GM23338 (cell line): ENCODE results near the gene SVOPL. TPM values are rescaled to one million over a fixed set of nuclear protein-coding genes. Genes with fewer than 3 reads are reported as not detected.

ENCODE experiments used
- ATAC-seq: fragments of 200-7000 bp; cut with Tn5 transposase; 3 replicates; pipeline ENCODE4 v1.9.1; 2020
- DNase-seq: peaks from one replicate; pipeline ENCODE4 v3.0.0-alpha.2; 2015; ENCODE audit warnings: low spot score
- H2AFZ ChIP-seq: fragments of 200-600 bp; sonication (generic); 2 replicates; pipeline ENCODE4 v1.8.0; 2016; ENCODE audit warnings: antibody characterized with exemption, mild to moderate bottlenecking, moderate library complexity
- H3F3A ChIP-seq: fragments of 200-600 bp; sonication (generic); replicated peaks from 2 replicates; pipeline ENCODE4 v1.8.0; 2017; ENCODE audit warnings: antibody characterized with exemption, mixed run types, low read depth
- H3K27ac ChIP-seq: fragments of 200-600 bp; sonication (generic); 2 replicates; pipeline ENCODE4 v1.6.1; 2016; ENCODE audit warnings: low read depth
- H3K27me3 ChIP-seq: fragments of 200-600 bp; sonication (generic); 2 replicates; pipeline ENCODE4 v1.8.0; 2016; ENCODE audit warnings: mild to moderate bottlenecking, mixed run types, moderate library complexity; ENCODE audit not compliant: insufficient read depth
- H3K36me3 ChIP-seq: fragments of 200-600 bp; sonication (generic); 2 replicates; pipeline ENCODE4 v1.8.0; 2016; ENCODE audit warnings: mild to moderate bottlenecking; ENCODE audit not compliant: insufficient read depth
- H3K4me1 ChIP-seq: fragments of 200-600 bp; sonication (generic); 2 replicates; pipeline ENCODE4 v1.8.0; 2016; ENCODE audit warnings: mild to moderate bottlenecking, moderate library complexity; ENCODE audit not compliant: insufficient read depth
- H3K4me2 ChIP-seq: fragments of 200-600 bp; sonication (generic); 2 replicates; pipeline ENCODE4 v1.7.1; 2017; ENCODE audit warnings: mixed run types
- H3K4me3 ChIP-seq: fragments of 200-600 bp; sonication (generic); 2 replicates; pipeline ENCODE4 v1.6.1; 2016; ENCODE audit warnings: mixed run types
- H3K79me2 ChIP-seq: fragments of 200-600 bp; sonication (generic); replicated peaks from 2 replicates; pipeline ENCODE4 v1.8.0; 2017; ENCODE audit warnings: mild to moderate bottlenecking; ENCODE audit not compliant: insufficient read depth
- H3K9me2 ChIP-seq: fragments of 200-600 bp; sonication (generic); 2 replicates; pipeline ENCODE4 v1.8.0; 2017; ENCODE audit not compliant: insufficient read depth
- H4K20me1 ChIP-seq: fragments of 200-600 bp; sonication (generic); replicated peaks from 2 replicates; pipeline ENCODE4 v1.8.0; 2017; ENCODE audit warnings: mild to moderate bottlenecking; ENCODE audit not compliant: insufficient read depth
- H3K27ac Mint-ChIP-seq: 2 replicates; pipeline ENCODE4 v1.8.0; 2020; ENCODE audit warnings: inconsistent platforms, mild to moderate bottlenecking, moderate library complexity, mixed read lengths
- H3K27me3 Mint-ChIP-seq: 3 replicates; pipeline ENCODE4 v1.8.0; 2022; ENCODE audit warnings: low read depth, mild to moderate bottlenecking, moderate library complexity, mixed read lengths, inconsistent platforms; ENCODE audit not compliant: insufficient read depth, poor library complexity
- H3K36me3 Mint-ChIP-seq: 3 replicates; pipeline ENCODE4 v1.8.0; 2021; ENCODE audit warnings: low read depth, mild to moderate bottlenecking, inconsistent platforms, moderate library complexity, mixed read lengths
- H3K4me1 Mint-ChIP-seq: 3 replicates; pipeline ENCODE4 v1.8.0; 2020; ENCODE audit warnings: mild to moderate bottlenecking, inconsistent platforms, mixed read lengths
- H3K4me3 Mint-ChIP-seq: 3 replicates; pipeline ENCODE4 v1.8.0; 2021; ENCODE audit warnings: moderate library complexity, mild to moderate bottlenecking, inconsistent platforms, mixed read lengths
- H3K9me3 Mint-ChIP-seq: 3 replicates; pipeline ENCODE4 v1.8.0; 2020; ENCODE audit warnings: moderate library complexity, mild to moderate bottlenecking, inconsistent platforms, mixed read lengths
- CREB1 ChIP-seq: fragments of 250-450 bp; sonication (Bioruptor Pico); IDR thresholded peaks from 2 replicates; pipeline ENCODE4 v1.5.0; 2020; ENCODE audit warnings: low read depth, mild to moderate bottlenecking, moderate library complexity
- EZH2phosphoT487 ChIP-seq: fragments of 200-600 bp; sonication (generic); IDR thresholded peaks from one replicate; pipeline ENCODE4 v1.8.1; 2018; ENCODE audit warnings: antibody characterized with exemption; ENCODE audit not compliant: unreplicated experiment
- NANOG ChIP-seq: IDR thresholded peaks from 2 replicates; pipeline ENCODE4 v1.6.1; 2016; ENCODE audit warnings: antibody characterized with exemption, borderline replicate concordance
- POLR2AphosphoS5 ChIP-seq: IDR thresholded peaks from 2 replicates; pipeline ENCODE4 v1.6.1; 2016; ENCODE audit warnings: antibody characterized with exemption, low read depth
- ZNF114 ChIP-seq: fragments of 250-450 bp; sonication (Bioruptor Pico); IDR thresholded peaks from 2 replicates; pipeline ENCODE4 v1.5.0; 2020; ENCODE audit warnings: mild to moderate bottlenecking, moderate library complexity
- polyA plus RNA-seq: library from polyadenylated mRNA; unstranded; fragments of >200 nt; fragmentation: Nextera tagmentation; extraction: Ambion mirVana; gene quantifications from 2 replicates; pipeline ENCODE4 v1.2.1, GENCODE V29; 2016
- total RNA-seq: library from RNA; depleted of rRNA; stranded (reverse); fragments of >200 nt; shearing (Covaris generic); gene quantifications from 2 replicates; pipeline ENCODE4 v1.2.3, GENCODE V29; 2014
- TF ChIP-seq, protein P1 (sequence below), 2 experiments: fragments of 200-600 bp in 1 of 2; sonication (generic) in 1 of 2; conservative IDR thresholded peaks; 2 replicates each; pipeline versions ENCODE4 v1.5.1 to v1.6.1; 2016 to 2017; ENCODE audit warnings: antibody characterized with exemption in 2 of 2, low read depth in 2 of 2, mild to moderate bottlenecking in 2 of 2, moderate library complexity in 1 of 2
- TF ChIP-seq, protein P2 (sequence below): fragments of 250-450 bp; sonication (Bioruptor Pico); IDR thresholded peaks from 2 replicates; pipeline ENCODE4 v1.5.0; 2020; ENCODE audit warnings: mild to moderate bottlenecking, moderate library complexity
- TF ChIP-seq, protein P3 (sequence below): IDR thresholded peaks from 2 replicates; pipeline ENCODE4 v1.6.1; 2016; ENCODE audit warnings: antibody characterized with exemption

Gene SVOPL
- total and polyA plus RNA-seq, 2 experiments from 2014 or later: 1.4 to 2.1 TPM

DNA sequence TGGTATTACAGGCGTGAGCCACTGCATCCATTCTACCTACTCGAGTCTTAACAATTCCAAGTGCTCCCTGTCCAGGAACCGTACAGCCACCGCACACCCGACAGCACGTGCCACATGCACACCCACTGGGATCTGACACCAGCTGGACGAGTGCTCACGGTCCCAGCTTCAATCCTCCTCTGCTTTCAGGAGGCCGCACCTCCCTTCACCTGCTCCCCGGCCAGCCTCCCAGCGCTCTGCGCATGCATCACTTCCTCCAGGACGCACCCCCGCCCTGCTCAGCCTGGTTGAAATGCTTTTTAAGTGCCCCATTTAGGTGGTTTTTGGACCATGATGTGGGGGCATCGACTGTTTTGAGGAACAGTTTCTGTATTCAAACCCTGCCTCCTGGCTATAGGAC is 49.3 kb upstream of the SVOPL start:
- ATAC-seq: no peak
- H3K4me1 Mint-ChIP-seq: peaks cover 19% of the 10 kb centered on the region
- H3K4me3 ChIP-seq: no peak overlapping the region
- no peaks in the 10 kb centered on the region for H3K9me3 Mint-ChIP-seq
- no peak overlapping the region for H3K4me2 ChIP-seq
- H3K27ac Mint-ChIP-seq: no peak overlapping the region
- H3K9me2 ChIP-seq: no peaks in the 10 kb centered on the region
- no peaks in the 10 kb centered on the region for H3K79me2 ChIP-seq
- no peaks in the 10 kb centered on the region for H4K20me1 ChIP-seq
- H3K4me1 ChIP-seq: peaks cover 13% of the 10 kb centered on the region
- peaks cover 6% of the 10 kb centered on the region for H3K27me3 Mint-ChIP-seq
- H3K27me3 ChIP-seq: no peaks in the 10 kb centered on the region
- H3K27ac ChIP-seq: no peak overlapping the region
- TF ChIP-seq, protein P1, sequence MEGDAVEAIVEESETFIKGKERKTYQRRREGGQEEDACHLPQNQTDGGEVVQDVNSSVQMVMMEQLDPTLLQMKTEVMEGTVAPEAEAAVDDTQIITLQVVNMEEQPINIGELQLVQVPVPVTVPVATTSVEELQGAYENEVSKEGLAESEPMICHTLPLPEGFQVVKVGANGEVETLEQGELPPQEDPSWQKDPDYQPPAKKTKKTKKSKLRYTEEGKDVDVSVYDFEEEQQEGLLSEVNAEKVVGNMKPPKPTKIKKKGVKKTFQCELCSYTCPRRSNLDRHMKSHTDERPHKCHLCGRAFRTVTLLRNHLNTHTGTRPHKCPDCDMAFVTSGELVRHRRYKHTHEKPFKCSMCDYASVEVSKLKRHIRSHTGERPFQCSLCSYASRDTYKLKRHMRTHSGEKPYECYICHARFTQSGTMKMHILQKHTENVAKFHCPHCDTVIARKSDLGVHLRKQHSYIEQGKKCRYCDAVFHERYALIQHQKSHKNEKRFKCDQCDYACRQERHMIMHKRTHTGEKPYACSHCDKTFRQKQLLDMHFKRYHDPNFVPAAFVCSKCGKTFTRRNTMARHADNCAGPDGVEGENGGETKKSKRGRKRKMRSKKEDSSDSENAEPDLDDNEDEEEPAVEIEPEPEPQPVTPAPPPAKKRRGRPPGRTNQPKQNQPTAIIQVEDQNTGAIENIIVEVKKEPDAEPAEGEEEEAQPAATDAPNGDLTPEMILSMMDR (conservative IDR thresholded peaks at IDR 0.05; ENCODE audit: low read depth in 2 of 2): no peak
- TF ChIP-seq ZNF114 (CRISPR knock-in tag): no peak
- TF ChIP-seq EZH2phosphoT487: no peak
- no peak for TF ChIP-seq POLR2AphosphoS5
- TF ChIP-seq NANOG: no peak
- TF ChIP-seq CREB1 (CRISPR knock-in tag): no peak
- H3K4me3 Mint-ChIP-seq: no peak overlapping the region
- no peaks in the 10 kb centered on the region for H3F3A ChIP-seq
- no peaks in the 10 kb centered on the region for H3K36me3 ChIP-seq
- H3K36me3 Mint-ChIP-seq: no peaks in the 10 kb centered on the region
- no peak overlapping the region for H2AFZ ChIP-seq
- DNase-seq: no peak

DNA sequence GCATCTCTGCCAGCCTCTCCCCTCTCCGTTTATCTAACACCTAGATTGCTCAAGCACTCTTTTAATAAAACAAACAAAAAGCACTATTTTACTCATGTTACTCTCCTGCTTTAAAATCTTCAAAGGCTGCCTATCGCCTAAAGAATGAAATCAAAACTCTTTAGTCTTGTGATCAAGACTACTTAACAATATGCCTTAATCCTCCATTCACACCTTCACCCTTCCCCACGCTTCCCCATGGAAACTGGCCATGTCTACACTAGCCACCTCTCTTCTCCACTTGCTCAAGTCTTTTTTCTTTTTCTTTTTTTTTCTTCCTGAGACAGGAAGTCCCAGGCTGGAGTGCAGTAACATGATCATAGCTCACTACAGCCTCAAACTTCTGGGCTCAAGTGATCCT is 48.8 kb upstream of the SVOPL start:
- ATAC-seq (no peak), DNase-seq (no peak)
- TF ChIP-seq, protein P2, sequence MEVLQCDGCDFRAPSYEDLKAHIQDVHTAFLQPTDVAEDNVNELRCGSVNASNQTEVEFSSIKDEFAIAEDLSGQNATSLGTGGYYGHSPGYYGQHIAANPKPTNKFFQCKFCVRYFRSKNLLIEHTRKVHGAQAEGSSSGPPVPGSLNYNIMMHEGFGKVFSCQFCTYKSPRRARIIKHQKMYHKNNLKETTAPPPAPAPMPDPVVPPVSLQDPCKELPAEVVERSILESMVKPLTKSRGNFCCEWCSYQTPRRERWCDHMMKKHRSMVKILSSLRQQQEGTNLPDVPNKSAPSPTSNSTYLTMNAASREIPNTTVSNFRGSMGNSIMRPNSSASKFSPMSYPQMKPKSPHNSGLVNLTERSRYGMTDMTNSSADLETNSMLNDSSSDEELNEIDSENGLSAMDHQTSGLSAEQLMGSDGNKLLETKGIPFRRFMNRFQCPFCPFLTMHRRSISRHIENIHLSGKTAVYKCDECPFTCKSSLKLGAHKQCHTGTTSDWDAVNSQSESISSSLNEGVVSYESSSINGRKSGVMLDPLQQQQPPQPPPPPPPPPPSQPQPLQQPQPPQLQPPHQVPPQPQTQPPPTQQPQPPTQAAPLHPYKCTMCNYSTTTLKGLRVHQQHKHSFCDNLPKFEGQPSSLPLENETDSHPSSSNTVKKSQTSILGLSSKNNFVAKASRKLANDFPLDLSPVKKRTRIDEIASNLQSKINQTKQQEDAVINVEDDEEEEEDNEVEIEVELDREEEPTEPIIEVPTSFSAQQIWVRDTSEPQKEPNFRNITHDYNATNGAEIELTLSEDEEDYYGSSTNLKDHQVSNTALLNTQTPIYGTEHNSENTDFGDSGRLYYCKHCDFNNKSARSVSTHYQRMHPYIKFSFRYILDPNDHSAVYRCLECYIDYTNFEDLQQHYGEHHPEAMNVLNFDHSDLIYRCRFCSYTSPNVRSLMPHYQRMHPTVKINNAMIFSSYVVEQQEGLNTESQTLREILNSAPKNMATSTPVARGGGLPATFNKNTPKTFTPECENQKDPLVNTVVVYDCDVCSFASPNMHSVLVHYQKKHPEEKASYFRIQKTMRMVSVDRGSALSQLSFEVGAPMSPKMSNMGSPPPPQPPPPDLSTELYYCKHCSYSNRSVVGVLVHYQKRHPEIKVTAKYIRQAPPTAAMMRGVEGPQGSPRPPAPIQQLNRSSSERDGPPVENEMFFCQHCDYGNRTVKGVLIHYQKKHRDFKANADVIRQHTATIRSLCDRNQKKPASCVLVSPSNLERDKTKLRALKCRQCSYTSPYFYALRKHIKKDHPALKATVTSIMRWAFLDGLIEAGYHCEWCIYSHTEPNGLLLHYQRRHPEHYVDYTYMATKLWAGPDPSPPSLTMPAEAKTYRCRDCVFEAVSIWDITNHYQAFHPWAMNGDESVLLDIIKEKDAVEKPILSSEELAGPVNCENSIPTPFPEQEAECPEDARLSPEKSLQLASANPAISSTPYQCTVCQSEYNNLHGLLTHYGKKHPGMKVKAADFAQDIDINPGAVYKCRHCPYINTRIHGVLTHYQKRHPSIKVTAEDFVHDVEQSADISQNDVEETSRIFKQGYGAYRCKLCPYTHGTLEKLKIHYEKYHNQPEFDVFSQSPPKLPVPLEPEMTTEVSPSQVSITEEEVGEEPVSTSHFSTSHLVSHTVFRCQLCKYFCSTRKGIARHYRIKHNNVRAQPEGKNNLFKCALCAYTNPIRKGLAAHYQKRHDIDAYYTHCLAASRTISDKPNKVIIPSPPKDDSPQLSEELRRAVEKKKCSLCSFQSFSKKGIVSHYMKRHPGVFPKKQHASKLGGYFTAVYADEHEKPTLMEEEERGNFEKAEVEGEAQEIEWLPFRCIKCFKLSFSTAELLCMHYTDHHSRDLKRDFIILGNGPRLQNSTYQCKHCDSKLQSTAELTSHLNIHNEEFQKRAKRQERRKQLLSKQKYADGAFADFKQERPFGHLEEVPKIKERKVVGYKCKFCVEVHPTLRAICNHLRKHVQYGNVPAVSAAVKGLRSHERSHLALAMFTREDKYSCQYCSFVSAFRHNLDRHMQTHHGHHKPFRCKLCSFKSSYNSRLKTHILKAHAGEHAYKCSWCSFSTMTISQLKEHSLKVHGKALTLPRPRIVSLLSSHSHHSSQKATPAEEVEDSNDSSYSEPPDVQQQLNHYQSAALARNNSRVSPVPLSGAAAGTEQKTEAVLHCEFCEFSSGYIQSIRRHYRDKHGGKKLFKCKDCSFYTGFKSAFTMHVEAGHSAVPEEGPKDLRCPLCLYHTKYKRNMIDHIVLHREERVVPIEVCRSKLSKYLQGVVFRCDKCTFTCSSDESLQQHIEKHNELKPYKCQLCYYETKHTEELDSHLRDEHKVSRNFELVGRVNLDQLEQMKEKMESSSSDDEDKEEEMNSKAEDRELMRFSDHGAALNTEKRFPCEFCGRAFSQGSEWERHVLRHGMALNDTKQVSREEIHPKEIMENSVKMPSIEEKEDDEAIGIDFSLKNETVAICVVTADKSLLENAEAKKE: no peak
- TF ChIP-seq, protein P3, sequence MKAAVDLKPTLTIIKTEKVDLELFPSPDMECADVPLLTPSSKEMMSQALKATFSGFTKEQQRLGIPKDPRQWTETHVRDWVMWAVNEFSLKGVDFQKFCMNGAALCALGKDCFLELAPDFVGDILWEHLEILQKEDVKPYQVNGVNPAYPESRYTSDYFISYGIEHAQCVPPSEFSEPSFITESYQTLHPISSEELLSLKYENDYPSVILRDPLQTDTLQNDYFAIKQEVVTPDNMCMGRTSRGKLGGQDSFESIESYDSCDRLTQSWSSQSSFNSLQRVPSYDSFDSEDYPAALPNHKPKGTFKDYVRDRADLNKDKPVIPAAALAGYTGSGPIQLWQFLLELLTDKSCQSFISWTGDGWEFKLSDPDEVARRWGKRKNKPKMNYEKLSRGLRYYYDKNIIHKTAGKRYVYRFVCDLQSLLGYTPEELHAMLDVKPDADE: no peak
- Histone ChIP-seq H3K4me1 (peaks cover 10% of the 10 kb centered on the region; the same call in 1 of the 2 replicates), H2AFZ (0 out of 2 replicates have a peak overlapping the region, but pooled peaks have one; percentile 38), H3K4me2 (no peak overlapping the region), H3K4me3 (no peak overlapping the region), H3K27ac (no peak overlapping the region), H4K20me1 (no peaks in the 10 kb centered on the region), H3K36me3 (no peaks in the 10 kb centered on the region), H3K9me2 (no peaks in the 10 kb centered on the region), H3F3A (no peaks in the 10 kb centered on the region), H3K27me3 (no peaks in the 10 kb centered on the region), H3K79me2 (no peaks in the 10 kb centered on the region)
- Mint-ChIP-seq H3K27me3 (peaks cover 6% of the 10 kb centered on the region), H3K36me3 (no peaks in the 10 kb centered on the region), H3K4me3 (no peak overlapping the region), H3K9me3 (no peaks in the 10 kb centered on the region), H3K4me1 (peaks cover 13% of the 10 kb centered on the region), H3K27ac (no peak overlapping the region)
